HFFc6 (cell line): ENCODE measurements around the gene NAALADL2. TPM values are rescaled to one million over a fixed set of nuclear protein-coding genes. Genes with fewer than 3 reads are reported as not detected.
A peak's percentile ranks its signal among the peaks of the same experiment; 100 is the strongest.

Experiments
- DNase-seq: peaks from one replicate; pipeline ENCODE4 v3.0.0-alpha.2; 2018
- H3K27ac Mint-ChIP-seq: 2 replicates; pipeline ENCODE4 v1.8.0; 2020; ENCODE audit warnings: mild to moderate bottlenecking, mixed read lengths
- H3K27me3 Mint-ChIP-seq: 2 replicates; pipeline ENCODE4 v1.8.0; 2021; ENCODE audit warnings: mild to moderate bottlenecking, moderate library complexity, mixed read lengths; ENCODE audit not compliant: insufficient read depth
- H3K36me3 Mint-ChIP-seq: 2 replicates; pipeline ENCODE4 v1.8.0; 2021; ENCODE audit warnings: low read depth, mixed read lengths
- H3K4me1 Mint-ChIP-seq: 2 replicates; pipeline ENCODE4 v1.8.0; 2020; ENCODE audit warnings: low read depth, mixed read lengths
- H3K4me3 Mint-ChIP-seq: 2 replicates; pipeline ENCODE4 v1.8.0; 2020; ENCODE audit warnings: mild to moderate bottlenecking, moderate library complexity, mixed read lengths
- H3K9me3 Mint-ChIP-seq: 2 replicates; pipeline ENCODE4 v1.8.0; 2020; ENCODE audit warnings: mild to moderate bottlenecking, mixed read lengths
- total RNA-seq, 6 experiments: library from RNA; stranded (reverse); fragmentation: NEBNext Ultra II Directional; extraction: Animal tissue kit (Norgen Biotek cat#: 25700); gene quantifications; 2 replicates in 1 of 6; 3 replicates in 5 of 6; pipeline ENCODE4 v1.2.3, GENCODE V29; 2021
- TF ChIP-seq, protein P1 (sequence below): fragments of 200-600 bp; sonication (generic); IDR thresholded peaks from 2 replicates; pipeline ENCODE4 v1.5.0; 2021; ENCODE audit warnings: antibody characterized with exemption, mild to moderate bottlenecking

NAALADL2 gene
- total RNA-seq, 6 experiments from 2014 or later = 12.0 to 15.2 (median 12.3) TPM

DNA sequence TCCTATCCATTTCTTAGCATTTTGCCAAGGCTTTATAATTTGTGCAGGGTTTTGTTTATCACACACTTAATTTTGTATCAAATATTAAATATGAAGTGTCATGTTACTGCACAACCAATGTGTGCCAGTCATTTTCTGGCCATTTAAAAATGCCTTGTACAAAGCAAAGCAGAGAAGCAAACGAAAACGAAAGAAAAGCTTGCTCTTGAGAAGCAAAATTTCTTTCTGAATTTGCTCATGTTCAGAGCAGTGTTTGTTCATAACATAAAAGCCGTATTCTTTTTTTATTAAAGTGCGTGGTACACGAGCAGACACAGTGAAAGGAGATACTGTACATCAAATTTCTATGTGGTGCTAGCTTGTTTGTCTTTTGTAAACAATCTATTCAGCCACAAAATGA, 792.6 kb downstream of the NAALADL2 start:
- Mint-ChIP-seq H3K36me3 (peaks cover 1% of the 10 kb centered on the region; the same call in 1 of the 2 replicates), H3K27me3 (no peaks in the 10 kb centered on the region; the same call in 1 of the 2 replicates), H3K27ac (peak overlapping the region; percentile 1; the same call in 1 of the 2 replicates), H3K4me3 (peak overlapping the region; percentile 1; the same call in 1 of the 2 replicates), H3K9me3 (no peaks in the 10 kb centered on the region), H3K4me1 (peaks cover 12% of the 10 kb centered on the region)
- no peak for DNase-seq
- TF ChIP-seq, protein P1, sequence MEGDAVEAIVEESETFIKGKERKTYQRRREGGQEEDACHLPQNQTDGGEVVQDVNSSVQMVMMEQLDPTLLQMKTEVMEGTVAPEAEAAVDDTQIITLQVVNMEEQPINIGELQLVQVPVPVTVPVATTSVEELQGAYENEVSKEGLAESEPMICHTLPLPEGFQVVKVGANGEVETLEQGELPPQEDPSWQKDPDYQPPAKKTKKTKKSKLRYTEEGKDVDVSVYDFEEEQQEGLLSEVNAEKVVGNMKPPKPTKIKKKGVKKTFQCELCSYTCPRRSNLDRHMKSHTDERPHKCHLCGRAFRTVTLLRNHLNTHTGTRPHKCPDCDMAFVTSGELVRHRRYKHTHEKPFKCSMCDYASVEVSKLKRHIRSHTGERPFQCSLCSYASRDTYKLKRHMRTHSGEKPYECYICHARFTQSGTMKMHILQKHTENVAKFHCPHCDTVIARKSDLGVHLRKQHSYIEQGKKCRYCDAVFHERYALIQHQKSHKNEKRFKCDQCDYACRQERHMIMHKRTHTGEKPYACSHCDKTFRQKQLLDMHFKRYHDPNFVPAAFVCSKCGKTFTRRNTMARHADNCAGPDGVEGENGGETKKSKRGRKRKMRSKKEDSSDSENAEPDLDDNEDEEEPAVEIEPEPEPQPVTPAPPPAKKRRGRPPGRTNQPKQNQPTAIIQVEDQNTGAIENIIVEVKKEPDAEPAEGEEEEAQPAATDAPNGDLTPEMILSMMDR = no peak

DNA sequence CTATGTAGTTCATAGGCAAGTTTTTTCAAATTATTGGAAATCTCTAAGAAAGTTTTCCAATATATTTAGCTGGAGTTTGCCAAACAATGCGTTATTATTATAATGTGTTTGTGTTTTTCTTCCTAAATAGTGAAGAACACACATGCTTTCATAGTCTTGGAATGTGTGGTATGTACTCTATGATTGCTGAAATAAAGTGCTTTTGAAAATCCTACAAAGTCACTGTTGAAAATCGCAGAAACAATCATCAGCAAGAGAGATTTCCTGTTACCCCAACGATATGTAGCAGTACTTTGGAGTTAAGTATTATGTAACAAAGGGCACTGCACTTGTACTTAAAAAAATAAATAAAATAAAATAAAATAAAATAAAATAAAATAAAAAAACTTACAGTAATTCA, 796.2 kb downstream of the NAALADL2 start:
- no peak for DNase-seq

DNA sequence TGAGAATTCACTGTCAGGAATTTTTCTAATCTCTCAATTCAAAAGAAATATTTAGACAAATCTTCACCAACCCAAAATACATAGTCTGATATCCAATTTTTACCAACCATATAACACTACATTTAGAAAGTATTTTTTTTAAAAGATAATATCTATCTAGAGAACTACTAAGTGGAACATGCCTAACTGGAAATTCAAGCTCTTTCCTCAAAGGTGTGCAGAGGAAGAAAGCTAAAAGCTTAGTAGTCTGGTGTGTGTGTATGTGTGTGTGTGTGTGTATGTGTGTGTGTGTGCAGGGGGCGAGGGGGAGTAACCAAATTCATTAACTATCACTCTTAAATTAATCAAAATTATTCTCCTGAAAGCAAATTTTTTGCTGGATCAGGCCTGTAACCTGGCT, 797.3 kb downstream of the NAALADL2 start:
- DNase-seq = no peak
- Mint-ChIP-seq H3K4me1 (peaks cover 5% of the 10 kb centered on the region; the same call in 1 of the 2 replicates), H3K27me3 (no peaks in the 10 kb centered on the region; the same call in 1 of the 2 replicates), H3K4me3 (no peak overlapping the region), H3K27ac (no peak overlapping the region), H3K36me3 (no peaks in the 10 kb centered on the region), H3K9me3 (no peaks in the 10 kb centered on the region)
- TF ChIP-seq, protein P1 = no peak

More for the DNA sequence above, 796.2 kb downstream of the NAALADL2 start:
- H3K36me3 Mint-ChIP-seq = no peaks in the 10 kb centered on the region
- H3K4me3 Mint-ChIP-seq = no peak overlapping the region
- no peaks in the 10 kb centered on the region; the same call in 1 of the 2 replicates for H3K27me3 Mint-ChIP-seq
- TF ChIP-seq, protein P1 = no peak
- H3K27ac Mint-ChIP-seq = no peak overlapping the region
- H3K4me1 Mint-ChIP-seq = peaks cover 5% of the 10 kb centered on the region; the same call in 1 of the 2 replicates
- no peaks in the 10 kb centered on the region for H3K9me3 Mint-ChIP-seq

DNA sequence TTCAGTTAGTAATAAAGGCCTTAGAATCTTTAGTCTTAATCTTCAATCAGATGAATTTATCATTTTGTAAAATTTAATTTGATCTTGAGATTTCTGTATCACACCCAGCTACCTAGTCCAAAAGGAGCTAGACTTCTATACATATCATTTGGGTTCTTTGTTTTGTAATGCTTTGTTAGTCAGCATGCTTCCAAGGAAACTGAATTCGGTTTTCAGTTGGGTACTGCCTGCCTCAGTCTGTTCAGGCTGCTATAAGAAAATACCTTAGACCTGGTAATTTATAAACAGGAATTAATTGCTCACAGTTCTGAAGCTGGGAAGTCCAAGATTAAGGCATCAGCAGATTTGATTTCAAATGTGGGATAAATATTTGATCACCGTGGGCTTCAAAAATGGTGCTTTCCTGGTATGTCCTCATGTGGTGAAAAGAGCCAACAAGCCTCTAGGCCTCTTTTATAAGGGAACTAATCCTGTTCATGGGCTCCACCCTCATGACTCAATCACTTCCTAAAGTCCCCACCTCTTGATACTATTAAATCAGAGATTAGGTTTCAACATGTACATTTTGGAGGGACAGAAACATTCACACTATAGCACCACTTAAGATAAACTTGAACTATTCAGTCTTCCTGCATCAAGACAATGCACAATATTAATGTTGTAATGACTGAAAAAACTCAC, 800.7 kb downstream of the NAALADL2 start:
- no peak overlapping the region for H3K27ac Mint-ChIP-seq
- H3K9me3 Mint-ChIP-seq = no peaks in the 10 kb centered on the region
- H3K27me3 Mint-ChIP-seq = no peaks in the 10 kb centered on the region; the same call in 1 of the 2 replicates
- TF ChIP-seq, protein P1 = no peak
- H3K4me1 Mint-ChIP-seq = no peaks in the 10 kb centered on the region
- no peak for DNase-seq
- no peak overlapping the region for H3K4me3 Mint-ChIP-seq
- H3K36me3 Mint-ChIP-seq = no peaks in the 10 kb centered on the region

DNA sequence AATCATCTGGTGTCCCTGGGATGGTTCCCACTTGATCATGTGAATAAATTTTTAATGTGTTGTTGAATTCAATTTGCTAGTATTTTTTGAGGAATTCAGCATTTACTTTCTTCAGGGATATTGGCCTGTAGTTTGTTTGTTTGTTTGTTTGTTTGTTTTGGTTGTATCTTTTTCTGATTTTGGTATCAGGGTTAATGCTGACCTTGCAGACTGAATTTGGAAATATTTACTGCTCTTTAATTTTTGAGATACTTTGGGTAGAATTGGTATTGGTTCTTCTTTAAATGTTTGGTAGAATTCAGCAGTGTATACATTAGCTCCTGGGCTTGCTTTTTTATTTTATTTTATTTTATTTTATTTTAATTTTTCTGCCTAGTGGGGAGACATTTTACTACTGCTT, 803.7 kb downstream of the NAALADL2 start:
- H3K4me1 Mint-ChIP-seq = peaks cover 12% of the 10 kb centered on the region
- TF ChIP-seq, protein P1 = no peak
- H3K36me3 Mint-ChIP-seq = no peaks in the 10 kb centered on the region

More for the DNA sequence above, 803.7 kb downstream of the NAALADL2 start:
- Mint-ChIP-seq H3K4me3 (no peak overlapping the region), H3K9me3 (no peaks in the 10 kb centered on the region), H3K27ac (no peak overlapping the region), H3K27me3 (no peaks in the 10 kb centered on the region; the same call in 1 of the 2 replicates)
- DNase-seq = no peak
